Hepatocyte (in vitro differentiated cells): Measurements from ENCODE around the gene SLC25A48.

Experiments
- CTCF ChIP-seq: fragments of 200-600 bp; sonication (generic); IDR thresholded peaks from 2 replicates; pipeline ENCODE4 v1.5.1; 2016; ENCODE audit warnings: antibody characterized with exemption, mild to moderate bottlenecking; ENCODE audit not compliant: poor library complexity
- EZH2 ChIP-seq: fragments of 200-600 bp; sonication (generic); IDR thresholded peaks from 2 replicates; pipeline ENCODE4 v1.6.1; 2016; ENCODE audit warnings: antibody characterized with exemption, mild to moderate bottlenecking, borderline replicate concordance
- EZH2phosphoT487 ChIP-seq: fragments of 200-600 bp; sonication (generic); IDR thresholded peaks from one replicate; pipeline ENCODE4 v1.6.1; 2018; ENCODE audit warnings: antibody characterized with exemption, mild to moderate bottlenecking, low read depth, moderate library complexity; ENCODE audit not compliant: unreplicated experiment, severe bottlenecking

- TF ChIP-seq EZH2: no peak
- no peak for TF ChIP-seq CTCF
- TF ChIP-seq EZH2phosphoT487: no peak
Measured at GRCh38 chr5:135850231-135850630, 15.8 kb downstream of the SLC25A48 start.
